ENCODE data around the gene LSM6. TPM values are rescaled to one million over a fixed set of nuclear protein-coding genes. Genes with fewer than 3 reads are reported as not detected.
A peak's percentile ranks its signal among the peaks of the same experiment; 100 is the strongest.

The LSM6 gene
- total RNA-seq (2014; rRNA removed; shearing (Covaris generic)) = 38.8 and 68.8 TPM in 2 replicates

- peak; percentile 80 for DNase-seq (ENCODE audit: low read depth)
Measured at GRCh38 chr4:146175541-146176453, at the start of gene LSM6. Gene LSM6, plus strand, starts transcription at chr4:146175718. Its CDS starts 7,204 bp downstream, at chr4:146182922.

DNA sequence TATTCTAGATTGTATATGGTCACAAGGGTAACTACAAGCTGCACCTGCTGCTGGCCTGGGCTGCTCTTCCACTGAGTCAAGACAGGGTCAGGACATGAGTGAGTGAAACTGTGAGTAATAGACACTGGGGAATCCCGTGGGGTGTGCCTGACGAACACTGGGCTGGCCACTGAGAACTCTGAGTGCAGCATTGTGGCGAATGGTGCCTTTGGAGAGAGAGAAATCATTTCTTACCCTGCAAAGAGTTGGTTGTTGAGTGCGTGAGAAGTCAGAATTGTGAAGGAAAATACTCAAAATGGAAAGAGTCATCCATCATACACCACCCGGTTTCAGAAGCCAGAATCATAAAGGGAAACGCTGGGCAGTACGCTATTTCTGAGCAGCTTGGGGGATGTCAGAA, 43.1 kb upstream of the LSM6 start:
- DNase-seq (ENCODE audit: low read depth) = peak; percentile 9

- DNase-seq (ENCODE audit: low read depth) = no peak
Measured at GRCh38 chr4:146134761-146135445, 40.6 kb upstream of the LSM6 start.

DNA sequence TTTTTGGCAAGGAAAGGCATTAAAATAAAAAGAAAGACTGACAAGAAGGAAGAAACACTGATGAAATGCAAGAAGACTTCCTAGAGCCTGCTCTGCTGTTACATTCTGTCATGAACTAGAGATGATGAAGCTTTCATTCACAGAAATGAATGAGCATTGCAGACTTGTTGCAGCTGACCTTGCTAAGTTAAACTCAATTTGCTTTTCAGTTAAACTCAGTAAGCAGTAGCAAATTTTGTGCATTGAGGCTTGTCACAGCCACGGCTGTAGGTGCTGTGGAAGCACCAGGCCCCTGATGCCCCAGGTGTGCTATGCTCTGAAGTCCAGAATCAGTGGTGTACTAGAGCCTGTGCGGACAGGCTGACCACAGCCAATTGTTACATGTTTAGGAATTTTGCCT, 39.6 kb upstream of the LSM6 start:
- DNase-seq (ENCODE audit: low read depth) = no peak

- DNase-seq (ENCODE audit: low read depth) = no peak
Measured at GRCh38 chr4:146142768-146143167, 32.8 kb upstream of the LSM6 start.

DNA sequence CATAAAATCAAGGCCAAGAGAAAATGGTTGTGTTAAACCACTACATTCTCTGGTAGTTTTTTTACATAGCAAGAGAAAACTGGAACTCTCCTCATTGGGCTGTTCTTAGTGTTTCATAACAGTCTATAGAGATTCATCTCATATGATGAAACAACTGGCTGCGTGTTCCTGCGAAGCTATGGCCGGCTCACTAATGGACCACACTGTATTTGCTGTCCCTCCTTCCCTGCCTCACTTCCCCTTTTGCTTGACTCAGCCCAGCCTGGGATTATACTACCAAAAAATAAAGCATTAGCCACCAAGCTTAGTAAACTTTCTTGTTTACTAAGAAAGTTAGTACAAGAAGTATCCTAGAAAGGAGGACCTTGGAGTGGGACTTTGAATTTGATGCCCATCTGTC, 31.6 kb upstream of the LSM6 start:
- no peak for DNase-seq (ENCODE audit: low read depth)

DNA sequence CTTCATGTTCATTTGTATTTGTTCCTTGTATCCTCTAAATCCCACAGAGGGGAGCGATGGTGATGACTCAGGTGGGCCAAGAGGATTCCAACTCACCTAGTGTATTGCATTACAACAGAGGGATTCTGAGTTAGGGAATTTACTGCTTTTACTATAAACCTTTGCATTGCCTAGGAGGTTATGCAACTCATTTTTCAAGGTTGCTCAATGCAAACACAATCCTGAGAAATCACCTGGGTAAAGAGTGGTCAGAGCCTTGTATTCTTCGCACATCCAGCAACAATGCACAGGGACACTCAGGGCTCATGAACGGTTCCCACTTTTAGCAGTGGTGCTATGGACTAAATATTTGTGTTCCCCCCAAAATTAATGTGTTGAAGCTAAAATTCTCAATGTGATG, 28.6 kb upstream of the LSM6 start:
- no peak for DNase-seq (ENCODE audit: low read depth)

- DNase-seq (ENCODE audit: low read depth) = no peak
Measured at GRCh38 chr4:146148021-146148420, 27.5 kb upstream of the LSM6 start.

DNA sequence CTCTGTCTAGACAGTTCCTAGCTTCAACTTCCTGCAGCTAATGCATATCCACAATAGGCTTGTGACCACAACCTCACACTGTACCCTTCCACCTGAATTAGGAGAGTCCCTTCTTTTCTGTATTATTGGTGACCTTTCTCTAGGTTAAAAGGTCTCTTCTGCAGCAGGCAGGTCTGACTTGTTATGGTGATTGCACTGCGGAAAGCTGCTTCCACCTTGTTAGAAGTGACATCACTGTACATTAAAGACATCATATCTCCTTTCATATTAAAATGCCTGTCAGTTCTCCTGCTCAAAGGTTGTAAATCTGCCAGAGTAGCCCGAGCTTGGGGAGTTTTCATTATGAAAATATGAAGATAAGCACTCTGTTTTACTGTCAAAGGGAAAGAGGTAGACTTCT, 21.5 kb upstream of the LSM6 start:
- DNase-seq (ENCODE audit: low read depth) = no peak

- no peak for DNase-seq (ENCODE audit: low read depth)
Measured at GRCh38 chr4:146155152-146155724, 20.3 kb upstream of the LSM6 start.

GRCh38 chr4:146158036-146158745, 17.3 kb upstream of the LSM6 start:
- DNase-seq (ENCODE audit: low read depth) = no peak

DNA sequence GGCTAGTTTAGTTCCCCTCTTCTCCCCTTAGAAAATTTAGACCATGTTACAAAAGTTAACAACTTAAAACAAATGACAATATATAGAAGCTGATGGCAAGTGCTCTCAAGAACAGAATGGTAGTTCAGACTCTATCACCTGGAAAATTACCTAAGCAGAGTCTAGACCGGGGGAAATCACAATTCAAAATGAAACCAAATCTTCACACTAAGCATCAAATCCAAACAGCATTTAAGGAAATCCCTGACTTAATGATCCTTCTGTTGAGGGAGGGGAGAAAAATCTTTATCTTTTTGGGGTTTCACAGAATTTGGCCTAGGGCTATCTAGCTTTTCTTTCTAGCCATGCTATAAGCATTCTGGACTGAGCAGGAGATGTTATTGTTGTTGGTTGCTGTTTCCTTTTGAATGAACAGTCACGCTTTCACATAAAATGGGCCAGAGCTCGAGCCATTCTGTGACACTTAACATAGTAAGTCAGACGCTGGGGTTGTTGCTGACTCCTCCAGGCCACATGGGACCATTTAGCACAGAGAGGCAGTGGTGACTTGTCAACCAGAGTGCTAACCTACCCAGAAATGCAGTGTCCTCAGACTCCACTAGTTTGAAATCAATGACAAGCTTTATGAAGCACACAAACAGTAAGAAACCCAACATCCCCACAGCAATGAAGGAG, 16.0 kb upstream of the LSM6 start:
- peak; percentile 2 for DNase-seq (ENCODE audit: low read depth)

GRCh38 chr4:146161243-146161642, 14.3 kb upstream of the LSM6 start:
- DNase-seq (ENCODE audit: low read depth) = no peak

DNA sequence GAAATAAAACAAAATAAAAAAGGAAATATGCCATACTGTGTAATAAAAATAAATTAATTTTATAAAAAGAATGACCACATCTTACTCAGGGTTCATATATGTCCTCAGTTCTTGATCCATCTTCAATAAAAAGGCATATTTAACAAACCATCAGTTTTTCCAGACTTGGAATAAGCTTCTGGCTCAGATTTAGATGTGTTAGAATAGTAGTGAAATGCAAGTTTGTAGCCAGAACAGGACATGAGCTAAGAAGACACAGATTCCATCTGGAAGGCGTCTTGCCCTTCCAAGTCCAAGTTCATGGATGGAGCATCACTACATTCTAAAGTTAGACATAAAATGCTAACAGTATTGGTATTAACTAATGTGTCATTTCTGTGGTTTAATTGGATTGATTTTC, 10.3 kb upstream of the LSM6 start:
- DNase-seq (ENCODE audit: low read depth) = no peak

GRCh38 chr4:146165840-146166239, 9.7 kb upstream of the LSM6 start:
- peak; percentile 70 for DNase-seq (ENCODE audit: low read depth)

- DNase-seq (ENCODE audit: low read depth) = no peak
Measured at GRCh38 chr4:146170149-146170548, 5.4 kb upstream of the LSM6 start.

DNA sequence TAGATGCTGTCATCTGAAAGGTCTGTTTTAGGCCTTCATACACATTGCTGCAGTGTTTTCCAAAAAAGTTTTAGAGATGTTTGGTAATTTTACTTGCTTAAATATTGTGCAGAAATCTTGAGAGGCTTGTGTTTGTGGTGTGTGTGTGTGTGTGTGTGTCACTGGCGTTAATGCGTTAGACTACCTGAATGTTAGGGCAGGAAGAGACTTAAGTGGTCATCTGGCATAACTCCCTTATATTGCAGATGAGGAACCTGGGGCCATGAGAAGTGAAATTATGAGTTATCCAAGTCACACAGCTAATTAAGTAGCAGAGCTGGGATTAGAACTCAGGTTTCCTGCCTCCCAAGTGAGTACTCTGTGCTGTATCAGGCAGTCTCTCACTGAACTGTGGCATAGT, 1.4 kb downstream of the LSM6 start:
- peak; percentile 4 for DNase-seq (ENCODE audit: low read depth)

DNA sequence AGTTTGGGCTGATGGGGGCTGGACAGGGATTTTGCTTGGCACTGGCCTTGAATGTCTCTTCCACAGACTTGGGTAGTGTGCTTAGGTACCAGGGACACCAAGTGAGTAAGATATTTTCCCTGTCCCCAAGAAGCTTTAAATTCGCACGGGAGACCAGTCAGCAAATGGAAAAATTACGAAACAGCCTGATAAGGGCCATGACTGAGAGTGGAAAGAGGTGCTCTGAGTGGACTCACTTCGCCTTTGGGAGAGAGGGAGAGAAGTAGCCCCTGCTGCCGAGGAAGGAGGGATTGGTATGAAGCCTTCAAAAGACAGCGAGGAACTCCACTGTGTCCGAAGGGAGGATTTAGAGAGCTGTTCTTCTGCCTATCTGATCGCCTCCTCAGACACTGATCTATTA, 2.6 kb downstream of the LSM6 start:
- no peak for DNase-seq (ENCODE audit: low read depth)

- DNase-seq (ENCODE audit: low read depth) = no peak
Measured at GRCh38 chr4:146179784-146180370, 4.4 kb downstream of the LSM6 start.

- DNase-seq (ENCODE audit: low read depth) = no peak
Measured at GRCh38 chr4:146182443-146182842, 6.9 kb downstream of the LSM6 start.

- DNase-seq (ENCODE audit: low read depth) = no peak
Measured at GRCh38 chr4:146183209-146183608, 7.7 kb downstream of the LSM6 start.

Data from M059J (cell line).